Measurements from ENCODE around the gene STAC. TPM values are rescaled to one million over a fixed set of nuclear protein-coding genes. Genes with fewer than 3 reads are reported as not detected.

STAC gene
- total RNA-seq, 4 donors from 2014 or later: 0.87 to 1.7 (median 1.6) TPM

DNA sequence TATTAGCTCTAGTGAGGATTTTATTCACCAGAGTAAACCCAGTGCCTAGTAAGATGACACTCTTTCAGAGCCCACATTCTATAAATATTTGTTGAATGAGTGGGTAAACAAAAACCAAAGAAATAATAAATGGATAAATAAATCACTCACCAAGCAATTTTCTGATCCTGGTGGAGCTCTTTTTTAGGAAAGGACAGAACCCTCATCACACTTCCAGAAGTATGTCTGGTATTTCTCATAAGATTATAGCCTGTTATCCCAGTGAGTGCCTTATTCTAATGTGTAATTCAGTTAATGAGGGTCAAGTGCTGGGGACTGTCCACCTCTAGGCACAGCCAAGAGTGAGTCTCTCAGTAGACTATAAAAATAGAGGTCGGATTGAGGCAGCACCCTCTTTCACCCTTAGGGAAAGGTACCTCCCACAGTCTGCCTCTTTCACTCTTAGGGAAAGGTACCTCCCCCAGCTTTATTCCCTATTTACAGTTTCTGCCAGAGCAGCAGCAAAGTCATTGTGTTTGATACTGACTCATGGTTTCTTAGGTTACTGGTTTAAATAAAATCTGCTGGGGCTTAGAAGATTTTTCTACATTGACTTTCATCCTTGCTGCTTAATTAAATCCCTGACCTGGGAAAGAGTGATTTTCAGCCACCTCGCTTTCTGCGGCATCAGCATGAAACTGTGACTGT, 145.0 kb downstream of the STAC start:
- in situ Hi-C loops (cut with MboI; ENCODE audit: low sequenced_read_pairs in 4 of 4): no loop called here
- ATAC-seq: no peak
- H3K4me1 ChIP-seq: no peaks in the 10 kb centered on the region

DNA sequence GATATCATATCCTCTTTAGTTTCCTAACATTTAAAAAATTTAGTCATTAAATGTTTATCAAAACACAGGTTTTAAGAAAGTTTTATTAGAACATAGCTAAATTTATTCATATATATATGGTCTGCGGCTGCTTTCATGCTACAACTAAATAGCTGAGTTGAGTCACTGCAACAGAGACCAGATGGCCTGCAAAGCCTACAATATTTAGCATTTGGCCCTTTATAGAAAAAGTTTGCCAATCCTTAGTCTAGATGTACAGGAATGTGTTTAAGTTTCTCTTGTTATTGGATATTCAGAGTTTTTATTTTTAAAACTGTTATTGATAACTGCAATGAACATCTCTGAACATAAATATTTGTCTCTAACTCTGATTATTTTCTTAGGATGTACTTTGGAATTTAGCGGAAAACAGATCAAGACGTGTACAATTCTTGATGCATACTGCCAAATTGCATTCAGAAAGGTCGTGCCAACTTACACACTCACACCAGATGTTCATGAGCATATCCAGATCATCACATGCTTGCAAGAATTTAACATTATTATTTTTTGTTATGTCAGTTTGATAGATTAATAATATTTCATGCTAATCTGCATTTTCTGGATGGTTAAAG, 157.9 kb downstream of the STAC start:
- intact Hi-C loops (cut with DNase I; ENCODE audit: low total_unique reads): no loop called here
- no peak overlapping the region for H3K27ac ChIP-seq
- no peaks in the 10 kb centered on the region for H3K9me3 ChIP-seq
- in situ Hi-C loops (cut with MboI; ENCODE audit: low sequenced_read_pairs in 4 of 4): no loop called here
- no peaks in the 10 kb centered on the region for H3K36me3 ChIP-seq
- TF ChIP-seq POLR2A (IDR thresholded peaks at IDR 0.05): no peak
- TF ChIP-seq, protein P1, sequence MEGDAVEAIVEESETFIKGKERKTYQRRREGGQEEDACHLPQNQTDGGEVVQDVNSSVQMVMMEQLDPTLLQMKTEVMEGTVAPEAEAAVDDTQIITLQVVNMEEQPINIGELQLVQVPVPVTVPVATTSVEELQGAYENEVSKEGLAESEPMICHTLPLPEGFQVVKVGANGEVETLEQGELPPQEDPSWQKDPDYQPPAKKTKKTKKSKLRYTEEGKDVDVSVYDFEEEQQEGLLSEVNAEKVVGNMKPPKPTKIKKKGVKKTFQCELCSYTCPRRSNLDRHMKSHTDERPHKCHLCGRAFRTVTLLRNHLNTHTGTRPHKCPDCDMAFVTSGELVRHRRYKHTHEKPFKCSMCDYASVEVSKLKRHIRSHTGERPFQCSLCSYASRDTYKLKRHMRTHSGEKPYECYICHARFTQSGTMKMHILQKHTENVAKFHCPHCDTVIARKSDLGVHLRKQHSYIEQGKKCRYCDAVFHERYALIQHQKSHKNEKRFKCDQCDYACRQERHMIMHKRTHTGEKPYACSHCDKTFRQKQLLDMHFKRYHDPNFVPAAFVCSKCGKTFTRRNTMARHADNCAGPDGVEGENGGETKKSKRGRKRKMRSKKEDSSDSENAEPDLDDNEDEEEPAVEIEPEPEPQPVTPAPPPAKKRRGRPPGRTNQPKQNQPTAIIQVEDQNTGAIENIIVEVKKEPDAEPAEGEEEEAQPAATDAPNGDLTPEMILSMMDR (IDR thresholded peaks at IDR 0.05 in 4 of 5, conservative IDR thresholded peaks at IDR 0.05 in 1 of 5): no peak
- no peaks in the 10 kb centered on the region for H3K4me1 ChIP-seq
- H3K4me3 ChIP-seq: no peak overlapping the region
- H3K27me3 ChIP-seq: no peaks in the 10 kb centered on the region
- ATAC-seq (no peak), DNase-seq (no peak)

More for the DNA sequence above, 145.0 kb downstream of the STAC start:
- no peak for TF ChIP-seq POLR2A (IDR thresholded peaks at IDR 0.05)
- TF ChIP-seq, protein P1 (IDR thresholded peaks at IDR 0.05 in 4 of 5, conservative IDR thresholded peaks at IDR 0.05 in 1 of 5): no peak
- intact Hi-C loops (cut with DNase I; ENCODE audit: low total_unique reads): no loop called here
- Histone ChIP-seq H3K9me3 (no peaks in the 10 kb centered on the region), H3K4me3 (no peak overlapping the region), H3K27me3 (no peaks in the 10 kb centered on the region), H3K36me3 (no peaks in the 10 kb centered on the region), H3K27ac (no peak overlapping the region)
- DNase-seq: no peak

DNA sequence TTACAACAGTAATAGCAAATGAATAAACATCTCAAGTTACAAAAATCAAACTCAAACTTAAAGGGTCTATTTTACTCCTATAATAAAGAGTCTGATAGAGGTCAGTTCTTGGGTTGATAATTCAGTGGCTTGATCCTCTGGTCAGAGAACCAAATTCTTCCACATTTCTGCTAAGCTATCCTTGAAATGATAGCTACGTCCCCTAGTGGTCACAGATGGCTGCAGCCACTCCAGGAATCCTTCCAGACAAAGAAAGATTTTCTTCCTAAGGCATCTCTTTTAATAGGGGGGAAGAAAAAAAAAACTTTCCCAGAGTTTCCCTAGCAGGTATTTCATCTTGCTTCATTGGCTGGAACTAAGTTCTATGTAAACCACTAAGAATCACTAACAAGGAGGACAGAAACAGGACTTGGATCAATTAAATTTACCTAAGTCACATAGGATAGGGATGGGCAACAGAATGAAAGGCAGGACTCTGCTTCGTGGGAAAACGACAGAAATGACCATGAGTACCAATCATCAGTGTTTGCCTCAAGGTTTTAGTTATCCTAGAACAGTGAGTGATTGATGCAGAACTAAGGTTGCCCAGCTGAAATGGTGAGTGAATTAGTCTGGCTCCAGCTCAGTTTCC, 160.7 kb downstream of the STAC start:
- in situ Hi-C loops (cut with MboI; ENCODE audit: low sequenced_read_pairs in 4 of 4) (no loop called here), intact Hi-C loops (cut with DNase I; ENCODE audit: low total_unique reads) (loop anchor here (5.0 kb wide), 1 partner anchor 44 kb away; no protein-coding TSS in a partner anchor)
- no peaks in the 10 kb centered on the region for H3K36me3 ChIP-seq
- DNase-seq: no peak
- H3K4me1 ChIP-seq: no peaks in the 10 kb centered on the region
- ATAC-seq: no peak
- no peak overlapping the region for H3K27ac ChIP-seq
- TF ChIP-seq, protein P1 (IDR thresholded peaks at IDR 0.05 in 4 of 5, conservative IDR thresholded peaks at IDR 0.05 in 1 of 5): peak in 1 of 5 experiments; percentile 34
- no peak for TF ChIP-seq POLR2A (IDR thresholded peaks at IDR 0.05)
- no peaks in the 10 kb centered on the region for H3K27me3 ChIP-seq
- H3K9me3 ChIP-seq: no peaks in the 10 kb centered on the region
- no peak overlapping the region for H3K4me3 ChIP-seq

DNA sequence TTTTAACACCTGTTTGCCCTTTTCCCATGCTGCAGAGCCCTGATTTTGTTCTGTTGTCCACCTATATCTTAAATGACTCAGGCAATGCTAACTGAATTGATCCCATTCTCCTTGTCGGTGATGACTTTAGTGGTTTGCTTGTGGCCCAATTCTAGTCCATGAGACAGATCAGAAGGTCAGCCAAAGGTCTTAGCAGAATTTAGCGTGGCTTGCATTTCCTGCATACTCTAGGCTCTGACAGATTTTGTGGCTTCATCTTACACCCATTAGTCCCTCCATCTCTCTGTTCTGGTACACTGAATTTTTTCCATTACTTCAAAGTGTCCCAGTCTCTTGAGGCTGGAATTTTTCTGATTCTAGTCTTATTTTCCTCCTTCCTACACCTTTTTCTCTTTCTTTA, 161.9 kb downstream of the STAC start:
- Histone ChIP-seq H3K27me3 (no peaks in the 10 kb centered on the region), H3K4me1 (no peaks in the 10 kb centered on the region), H3K9me3 (no peaks in the 10 kb centered on the region), H3K36me3 (no peaks in the 10 kb centered on the region), H3K4me3 (no peak overlapping the region), H3K27ac (no peak overlapping the region)
- TF ChIP-seq POLR2A (IDR thresholded peaks at IDR 0.05): no peak
- TF ChIP-seq, protein P1 (IDR thresholded peaks at IDR 0.05 in 4 of 5, conservative IDR thresholded peaks at IDR 0.05 in 1 of 5): no peak
- in situ Hi-C loops (cut with MboI; ENCODE audit: low sequenced_read_pairs in 4 of 4) (no loop called here), intact Hi-C loops (cut with DNase I; ENCODE audit: low total_unique reads) (loop anchor here (5.0 kb wide), 1 partner anchor 45 kb away; no protein-coding TSS in a partner anchor)
- peak; percentile 30 to 44 for ATAC-seq
- no peak for DNase-seq

All from gastrocnemius medialis (tissue), 4 donors.